ENCODE results near the gene BCL2L15. TPM values are rescaled to one million over a fixed set of nuclear protein-coding genes. Genes with fewer than 3 reads are reported as not detected.

BCL2L15 gene
- total RNA-seq, 1 donor from 2014 or later, result 0.04 TPM

DNA sequence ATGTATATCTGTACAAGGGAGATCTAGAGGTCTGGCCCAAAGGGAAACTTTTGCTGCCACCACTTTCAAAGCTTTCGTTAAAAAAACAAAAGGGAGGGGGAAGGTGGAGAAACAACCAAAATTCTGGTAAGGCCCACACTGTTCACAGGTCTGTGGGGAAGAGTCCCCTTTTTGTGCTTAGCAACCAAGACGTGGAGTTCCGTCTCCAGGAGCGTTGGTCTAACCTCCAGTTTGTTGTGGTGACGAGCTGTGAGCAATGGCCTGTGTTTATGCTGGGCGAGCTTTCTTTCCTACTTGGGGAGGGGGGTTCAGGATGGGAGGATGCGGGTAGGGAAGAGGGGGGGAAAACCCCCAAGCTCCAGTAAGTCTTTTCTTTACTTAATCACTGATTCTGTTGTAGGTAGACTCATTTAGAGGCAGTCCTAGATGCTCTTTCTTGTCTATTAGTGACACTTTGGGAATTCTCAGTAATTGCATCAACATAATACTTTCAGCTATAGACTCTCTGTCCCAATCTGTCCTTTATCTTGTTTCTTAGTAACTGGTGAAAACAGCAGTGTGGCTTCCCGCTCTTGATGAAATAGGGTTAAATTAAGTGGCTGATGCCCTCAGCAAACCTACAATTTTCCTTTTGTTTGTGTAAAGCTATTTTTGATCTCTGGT, 43.2 kb upstream of the BCL2L15 start:
- H4K20me1 ChIP-seq (ENCODE audit: low read depth), result peaks cover 56% of the 10 kb centered on the region
- H3K36me3 Mint-ChIP-seq, result no peaks in the 10 kb centered on the region
- peak overlapping the region; percentile 96 for H3K27ac Mint-ChIP-seq
- TF ChIP-seq, protein P1, sequence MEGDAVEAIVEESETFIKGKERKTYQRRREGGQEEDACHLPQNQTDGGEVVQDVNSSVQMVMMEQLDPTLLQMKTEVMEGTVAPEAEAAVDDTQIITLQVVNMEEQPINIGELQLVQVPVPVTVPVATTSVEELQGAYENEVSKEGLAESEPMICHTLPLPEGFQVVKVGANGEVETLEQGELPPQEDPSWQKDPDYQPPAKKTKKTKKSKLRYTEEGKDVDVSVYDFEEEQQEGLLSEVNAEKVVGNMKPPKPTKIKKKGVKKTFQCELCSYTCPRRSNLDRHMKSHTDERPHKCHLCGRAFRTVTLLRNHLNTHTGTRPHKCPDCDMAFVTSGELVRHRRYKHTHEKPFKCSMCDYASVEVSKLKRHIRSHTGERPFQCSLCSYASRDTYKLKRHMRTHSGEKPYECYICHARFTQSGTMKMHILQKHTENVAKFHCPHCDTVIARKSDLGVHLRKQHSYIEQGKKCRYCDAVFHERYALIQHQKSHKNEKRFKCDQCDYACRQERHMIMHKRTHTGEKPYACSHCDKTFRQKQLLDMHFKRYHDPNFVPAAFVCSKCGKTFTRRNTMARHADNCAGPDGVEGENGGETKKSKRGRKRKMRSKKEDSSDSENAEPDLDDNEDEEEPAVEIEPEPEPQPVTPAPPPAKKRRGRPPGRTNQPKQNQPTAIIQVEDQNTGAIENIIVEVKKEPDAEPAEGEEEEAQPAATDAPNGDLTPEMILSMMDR (IDR thresholded peaks at IDR 0.05), result no peak
- no peak for TF ChIP-seq EZH2 (IDR thresholded peaks at IDR 0.05)
- no peak for TF ChIP-seq EZH2phosphoT487 (IDR thresholded peaks at IDR 0.05)
- H2AFZ ChIP-seq (replicated peaks), result no peak overlapping the region
- peaks cover 21% of the 10 kb centered on the region for H3K4me1 ChIP-seq
- peak overlapping the region; percentile 70 for H3K9ac ChIP-seq
- peak overlapping the region; percentile 94 for H3K4me3 ChIP-seq
- no peaks in the 10 kb centered on the region for H3K9me3 ChIP-seq (ENCODE audit: low read depth)
- H3K27me3 Mint-ChIP-seq (ENCODE audit: insufficient read depth, low read depth), result peaks cover 3% of the 10 kb centered on the region
- no peaks in the 10 kb centered on the region for H3K36me3 ChIP-seq
- H3K27me3 ChIP-seq, result peaks cover 5% of the 10 kb centered on the region
- peaks cover 33% of the 10 kb centered on the region for H3K4me1 Mint-ChIP-seq
- peaks cover 60% of the 10 kb centered on the region for H3K79me2 ChIP-seq (ENCODE audit: low read depth)
- peak overlapping the region; percentile 84 for H3K4me2 ChIP-seq
- no peaks in the 10 kb centered on the region for H3K9me3 Mint-ChIP-seq
- H3K4me3 Mint-ChIP-seq, result peak overlapping the region; percentile 99
- no peak overlapping the region for H3K27ac ChIP-seq
- DNase-seq (ENCODE audit: low spot score), result peak; percentile 62
- peaks cover 13% of the 10 kb centered on the region for H3F3A ChIP-seq (ENCODE audit: low read depth)

DNA sequence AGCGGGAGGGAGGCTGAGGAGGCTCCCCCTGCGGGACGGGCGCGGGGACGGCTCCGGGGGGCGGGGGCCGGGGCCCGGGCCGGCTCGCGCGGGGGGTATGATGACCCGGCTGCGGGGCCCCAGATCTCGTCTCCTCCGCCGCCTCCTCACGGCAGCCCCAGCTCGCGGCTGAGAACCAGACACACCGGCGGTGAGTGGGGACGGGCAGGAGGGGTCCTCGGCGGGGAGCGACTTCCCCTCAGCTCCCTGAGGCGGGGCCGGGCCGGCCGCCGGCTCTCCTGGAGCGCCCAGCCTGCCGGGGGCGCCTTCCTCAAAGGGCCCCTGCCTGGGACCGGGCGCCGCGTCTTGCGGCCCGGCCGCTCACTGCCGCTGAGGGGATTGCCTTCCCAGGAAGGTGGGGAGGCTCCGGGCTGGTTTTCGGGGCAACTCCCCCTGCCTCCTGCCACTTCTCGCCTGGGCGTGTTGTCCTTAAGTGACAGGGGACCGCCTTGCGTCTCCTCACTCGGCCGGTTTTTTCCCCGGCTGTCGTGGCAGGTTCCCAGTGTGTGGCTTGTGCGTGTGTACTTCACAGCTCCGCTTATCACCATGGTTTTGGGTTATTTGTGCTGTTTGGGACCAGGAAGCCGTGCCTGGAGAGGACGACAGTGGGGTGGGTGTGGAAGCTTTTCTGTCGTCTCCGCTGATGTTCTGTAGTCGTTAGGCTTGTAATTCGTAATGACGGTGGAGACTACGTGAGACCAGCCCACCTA, 42.5 kb upstream of the BCL2L15 start:
- no peak for TF ChIP-seq EZH2phosphoT487 (IDR thresholded peaks at IDR 0.05)
- no peak for TF ChIP-seq EZH2 (IDR thresholded peaks at IDR 0.05)
- TF ChIP-seq, protein P1 (IDR thresholded peaks at IDR 0.05), result peak; percentile 29
- H3K27me3 ChIP-seq, result peaks cover 5% of the 10 kb centered on the region
- H3K27ac ChIP-seq, result peak overlapping the region; percentile 81
- Mint-ChIP-seq H3K36me3 (no peaks in the 10 kb centered on the region), H3K27me3 (ENCODE audit: insufficient read depth, low read depth) (peaks cover 3% of the 10 kb centered on the region), H3K4me1 (peaks cover 33% of the 10 kb centered on the region), H3K27ac (peak overlapping the region; percentile 96), H3K9me3 (no peaks in the 10 kb centered on the region), H3K4me3 (peak overlapping the region; percentile 99)
- peaks cover 13% of the 10 kb centered on the region for H3F3A ChIP-seq (ENCODE audit: low read depth)
- peak overlapping the region; percentile 84 for H3K4me2 ChIP-seq
- no peaks in the 10 kb centered on the region for H3K36me3 ChIP-seq
- no peaks in the 10 kb centered on the region for H3K9me3 ChIP-seq (ENCODE audit: low read depth)
- peaks cover 53% of the 10 kb centered on the region for H3K79me2 ChIP-seq (ENCODE audit: low read depth)
- H3K9ac ChIP-seq, result peak overlapping the region; percentile 70
- H3K4me1 ChIP-seq, result peaks cover 21% of the 10 kb centered on the region
- peaks cover 49% of the 10 kb centered on the region for H4K20me1 ChIP-seq (ENCODE audit: low read depth)
- DNase-seq (ENCODE audit: low spot score), result peak; percentile 73
- H3K4me3 ChIP-seq, result peak overlapping the region; percentile 94
- H2AFZ ChIP-seq (replicated peaks), result peak overlapping the region; percentile 87

DNA sequence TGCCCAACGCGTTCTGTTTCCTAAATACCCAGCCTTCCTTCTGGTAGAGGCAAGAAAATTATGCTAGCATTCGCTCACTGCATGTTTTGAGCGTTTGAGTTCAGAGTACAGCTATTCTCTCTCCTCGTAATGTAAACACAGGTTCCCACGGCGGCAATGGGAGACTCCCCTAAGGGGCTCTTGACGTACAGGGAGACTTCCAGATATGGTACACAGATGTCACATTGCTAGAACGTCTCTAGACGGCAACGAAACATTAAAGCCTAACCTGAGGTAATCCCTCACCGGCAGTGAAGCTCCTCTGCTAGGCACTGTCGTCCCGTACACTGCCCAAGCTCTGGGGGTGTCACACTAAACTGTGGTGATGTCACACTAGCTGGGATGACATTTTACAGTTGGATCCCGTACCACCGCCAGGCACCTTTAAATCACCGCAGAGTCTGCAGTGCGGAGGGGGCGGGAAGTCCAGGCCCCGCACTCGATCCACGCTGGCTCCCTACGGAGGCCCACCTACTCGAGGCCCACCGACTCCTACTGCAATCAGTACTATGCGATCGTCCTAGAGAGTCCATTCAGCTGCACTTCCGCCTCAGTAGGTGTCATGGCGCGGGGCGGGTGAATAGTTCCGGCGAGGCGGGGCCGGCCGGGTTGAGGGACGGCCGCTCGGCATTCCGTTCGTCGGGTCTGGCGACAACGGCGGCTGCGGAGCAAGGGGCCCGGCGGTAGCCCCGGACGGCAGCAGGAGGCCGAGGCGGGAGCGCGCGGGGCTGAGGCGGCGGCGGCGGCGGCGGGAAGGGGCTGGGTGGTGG, 41.8 kb upstream of the BCL2L15 start, which contains the start of gene HIPK1:
TSS of gene HIPK1 (plus strand) at position 384 of the 809 bp plus-strand sequence.
- Histone ChIP-seq H3K9me3 (ENCODE audit: low read depth) (no peaks in the 10 kb centered on the region), H3K79me2 (ENCODE audit: low read depth) (peaks cover 45% of the 10 kb centered on the region), H3K9ac (peak within 1 kb of the TSS; percentile 70), H3K27me3 (peaks cover 9% of the 10 kb centered on the region), H3F3A (ENCODE audit: low read depth) (peaks cover 13% of the 10 kb centered on the region), H3K36me3 (no peaks in the 10 kb centered on the region), H2AFZ (replicated peaks) (peak within 1 kb of the TSS; percentile 87), H4K20me1 (ENCODE audit: low read depth) (peaks cover 42% of the 10 kb centered on the region), H3K27ac (peak within 1 kb of the TSS; percentile 81), H3K4me3 (peak within 1 kb of the TSS; percentile 94), H3K4me1 (peaks cover 21% of the 10 kb centered on the region), H3K4me2 (peak within 1 kb of the TSS; percentile 84)
- H3K4me1 Mint-ChIP-seq, result peaks cover 33% of the 10 kb centered on the region
- peak within 1 kb of the TSS; percentile 96 for H3K27ac Mint-ChIP-seq
- peak; percentile 97 for DNase-seq (ENCODE audit: low spot score)
- no peaks in the 10 kb centered on the region for H3K36me3 Mint-ChIP-seq
- no peaks in the 10 kb centered on the region for H3K9me3 Mint-ChIP-seq
- peak within 1 kb of the TSS; percentile 99 for H3K4me3 Mint-ChIP-seq
- peaks cover 3% of the 10 kb centered on the region for H3K27me3 Mint-ChIP-seq (ENCODE audit: insufficient read depth, low read depth)
- TF ChIP-seq, protein P1 (IDR thresholded peaks at IDR 0.05), result no peak
- TF ChIP-seq EZH2 (IDR thresholded peaks at IDR 0.05) (no peak), EZH2phosphoT487 (IDR thresholded peaks at IDR 0.05) (no peak)
